ENCODE data around the gene MAML1. TPM values are rescaled to one million over a fixed set of nuclear protein-coding genes. Genes with fewer than 3 reads are reported as not detected.

The MAML1 gene
- total and polyA plus RNA-seq, 10 of the 15 experiments (the other 5 are each of a cell fraction or from before 2014, with no cell fraction given), result 0.42 to 23.9 (median 7.3) TPM

- BruUV-seq (replicated peaks), result no TSS peak
- SMC1A ChIA-PET (ENCODE audit: uncharacterized antibody, unreplicated experiment), result interaction anchor here (0.6 to 1.0 kb wide), 2 partner anchors 16 to 24 kb away, joined by 3 read pairs; no protein-coding TSS in a partner anchor
- in situ Hi-C loops (cut with MboI), result no loop called here
- Histone ChIP-seq H3K4me1 (ENCODE audit: control insufficient read depth, insufficient read depth, low read length) (no peaks in the 10 kb centered on the region), H3K27me3 (replicated peaks in 1 of 2; ENCODE audit: control insufficient read depth in 2 of 2, insufficient read depth in 2 of 2, low read length in 1 of 2) (no peaks in the 10 kb centered on the region), H3K27ac (ENCODE audit: control insufficient read depth, insufficient read depth) (no peak overlapping the region), H3K9me3 (replicated peaks; ENCODE audit: control insufficient read depth, insufficient read depth, low read length) (no peaks in the 10 kb centered on the region), H3K9ac (ENCODE audit: control insufficient read depth, insufficient read depth, low read length) (no peak overlapping the region), H3K4me3 (no peak overlapping the region), H3K36me3 (ENCODE audit: control insufficient read depth in 2 of 2, insufficient read depth in 2 of 2, low read length in 1 of 2) (peaks cover 16 to 57% of the 10 kb centered on the region in 2 experiments), H3K4me2 (ENCODE audit: control insufficient read depth, insufficient read depth) (no peak overlapping the region), H4K20me1 (ENCODE audit: control insufficient read depth, insufficient read depth) (no peaks in the 10 kb centered on the region), H2AFZ (ENCODE audit: control insufficient read depth, low read depth, low read length) (no peak overlapping the region), H3K79me2 (ENCODE audit: control insufficient read depth, insufficient read depth, low read length) (no peaks in the 10 kb centered on the region; the same call in 1 of the 2 replicates)
- POLR2A ChIA-PET, result no interaction called here
- RAD21 ChIA-PET (ENCODE audit: unreplicated experiment), result no interaction called here
- 72% methylated on average over 2 of the region's 2 CpGs for WGBS (ENCODE audit: insufficient coverage, insufficient replicate concordance, low lambda C conversion rate, missing lambda C conversion rate)
- CTCF ChIA-PET, result interaction anchor here (1.0 to 1.5 kb wide), 3 partner anchors 9 to 41 kb away, joined by 3 read pairs; no protein-coding TSS in a partner anchor
- intact Hi-C loops (cut with micrococcal nuclease; ENCODE audit: unreplicated experiment), result no loop called here
- ATAC-seq (no peak), DNase-seq (ENCODE audit: low read depth, low spot score) (no peak), FAIRE-seq (no peak)
- no peak for TF ChIP-seq ESRRA (IDR thresholded peaks at IDR 0.05; ENCODE audit: low read length)
- no peak for TF ChIP-seq TCF7 (IDR thresholded peaks at IDR 0.05; ENCODE audit: borderline replicate concordance)
- no peak for TF ChIP-seq EGR1 (IDR thresholded peaks at IDR 0.05; ENCODE audit: borderline replicate concordance in 1 of 2, low read depth in 2 of 2, low read length in 2 of 2)
- no peak for TF ChIP-seq RUNX3 (IDR thresholded peaks at IDR 0.05; ENCODE audit: low read length)
- TF ChIP-seq, protein P1, sequence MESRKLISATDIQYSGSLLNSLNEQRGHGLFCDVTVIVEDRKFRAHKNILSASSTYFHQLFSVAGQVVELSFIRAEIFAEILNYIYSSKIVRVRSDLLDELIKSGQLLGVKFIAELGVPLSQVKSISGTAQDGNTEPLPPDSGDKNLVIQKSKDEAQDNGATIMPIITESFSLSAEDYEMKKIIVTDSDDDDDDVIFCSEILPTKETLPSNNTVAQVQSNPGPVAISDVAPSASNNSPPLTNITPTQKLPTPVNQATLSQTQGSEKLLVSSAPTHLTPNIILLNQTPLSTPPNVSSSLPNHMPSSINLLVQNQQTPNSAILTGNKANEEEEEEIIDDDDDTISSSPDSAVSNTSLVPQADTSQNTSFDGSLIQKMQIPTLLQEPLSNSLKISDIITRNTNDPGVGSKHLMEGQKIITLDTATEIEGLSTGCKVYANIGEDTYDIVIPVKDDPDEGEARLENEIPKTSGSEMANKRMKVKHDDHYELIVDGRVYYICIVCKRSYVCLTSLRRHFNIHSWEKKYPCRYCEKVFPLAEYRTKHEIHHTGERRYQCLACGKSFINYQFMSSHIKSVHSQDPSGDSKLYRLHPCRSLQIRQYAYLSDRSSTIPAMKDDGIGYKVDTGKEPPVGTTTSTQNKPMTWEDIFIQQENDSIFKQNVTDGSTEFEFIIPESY (IDR thresholded peaks at IDR 0.05), result no peak
- TF ChIP-seq STAT3 (IDR thresholded peaks at IDR 0.05; ENCODE audit: low read depth, low read length), result no peak
- no peak for TF ChIP-seq RAD21 (IDR thresholded peaks at IDR 0.05; ENCODE audit: insufficient read depth, low read depth, low read length)
- TF ChIP-seq, protein P2, sequence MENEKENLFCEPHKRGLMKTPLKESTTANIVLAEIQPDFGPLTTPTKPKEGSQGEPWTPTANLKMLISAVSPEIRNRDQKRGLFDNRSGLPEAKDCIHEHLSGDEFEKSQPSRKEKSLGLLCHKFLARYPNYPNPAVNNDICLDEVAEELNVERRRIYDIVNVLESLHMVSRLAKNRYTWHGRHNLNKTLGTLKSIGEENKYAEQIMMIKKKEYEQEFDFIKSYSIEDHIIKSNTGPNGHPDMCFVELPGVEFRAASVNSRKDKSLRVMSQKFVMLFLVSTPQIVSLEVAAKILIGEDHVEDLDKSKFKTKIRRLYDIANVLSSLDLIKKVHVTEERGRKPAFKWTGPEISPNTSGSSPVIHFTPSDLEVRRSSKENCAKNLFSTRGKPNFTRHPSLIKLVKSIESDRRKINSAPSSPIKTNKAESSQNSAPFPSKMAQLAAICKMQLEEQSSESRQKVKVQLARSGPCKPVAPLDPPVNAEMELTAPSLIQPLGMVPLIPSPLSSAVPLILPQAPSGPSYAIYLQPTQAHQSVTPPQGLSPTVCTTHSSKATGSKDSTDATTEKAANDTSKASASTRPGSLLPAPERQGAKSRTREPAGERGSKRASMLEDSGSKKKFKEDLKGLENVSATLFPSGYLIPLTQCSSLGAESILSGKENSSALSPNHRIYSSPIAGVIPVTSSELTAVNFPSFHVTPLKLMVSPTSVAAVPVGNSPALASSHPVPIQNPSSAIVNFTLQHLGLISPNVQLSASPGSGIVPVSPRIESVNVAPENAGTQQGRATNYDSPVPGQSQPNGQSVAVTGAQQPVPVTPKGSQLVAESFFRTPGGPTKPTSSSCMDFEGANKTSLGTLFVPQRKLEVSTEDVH (IDR thresholded peaks at IDR 0.05; ENCODE audit: low read depth, partially characterized antibody), result no peak
- no peak for TF ChIP-seq RAD51 (IDR thresholded peaks at IDR 0.05)
- no peak for TF ChIP-seq KLF5 (IDR thresholded peaks at IDR 0.05; ENCODE audit: partially characterized antibody)
- no peak for TF ChIP-seq CHD4 (IDR thresholded peaks at IDR 0.05)
Observed at GRCh38 chr5:179720222-179720621, 12.4 kb upstream of the MAML1 start.
